Inflammatory macrophage (primary cell): ENCODE measurements around the gene OR5AR1.
A peak's percentile ranks its signal among the peaks of the same experiment; 100 is the strongest.
"Not testable (repeated sequence)": the region's sequence is repeated elsewhere in the genome, so short reads cannot be mapped to it uniquely, and the experiment has no call there.

ENCODE experiments used
- DNase-seq, 2 donors: peaks; one replicate each; pipeline ENCODE4 v3.0.0-alpha.2; 2020 to 2022
- total RNA-seq, 18 experiments: gene quantifications; one replicate each; lab custom pipeline; 2026; ENCODE audit warnings: mixed read lengths in 6 of 18, inconsistent platforms in 2 of 18; lab: John Stamatoyannopoulos, UW

Gene OR5AR1
- total RNA-seq, result 0 to 0.11 (median 0) reads per million in 18 experiments

DNA sequence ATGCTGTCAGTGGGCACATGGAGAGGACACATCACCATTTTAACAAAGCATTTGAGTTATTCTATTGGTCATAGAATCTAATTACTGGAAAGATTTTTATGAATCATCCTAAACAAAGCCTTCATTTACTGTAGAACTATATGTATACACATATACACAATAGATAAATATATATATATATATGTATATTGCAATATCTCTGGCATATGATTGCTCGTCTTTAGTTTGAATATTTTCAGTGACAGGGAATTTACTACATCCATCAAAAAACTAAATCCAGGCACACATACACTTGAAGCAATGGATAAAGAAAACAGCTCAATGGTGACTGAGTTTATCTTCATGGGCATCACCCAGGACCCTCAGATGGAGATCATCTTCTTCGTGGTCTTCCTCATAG, at the start of gene OR5AR1:
Gene OR5AR1, plus strand, starts transcription at position 301 of the 400 bp plus-strand sequence. Its CDS starts 0 bp downstream, at position 301.
- DNase-seq, result no peak

DNA sequence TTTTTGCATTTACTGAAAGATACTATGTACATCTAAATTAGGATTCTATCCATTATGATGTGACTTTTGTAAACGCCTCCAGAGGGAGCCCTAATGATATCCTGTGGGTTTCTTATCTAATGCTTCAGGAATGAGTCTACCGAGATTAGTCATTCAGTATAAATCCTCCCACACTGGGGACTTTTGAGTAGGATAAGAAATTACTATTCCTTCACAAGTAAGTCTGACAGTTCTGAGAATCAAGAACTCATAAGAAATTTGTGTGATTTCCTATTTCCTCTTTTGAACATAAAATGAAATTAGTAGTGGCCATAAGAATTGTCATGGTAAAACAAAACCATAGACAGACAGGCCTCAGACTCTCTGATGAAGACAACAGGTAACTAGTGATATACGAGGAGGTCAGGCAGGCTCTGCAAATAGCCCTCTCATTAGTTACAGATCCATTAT, 38.8 kb upstream of the OR5AR1 start:
- peak; percentile 3 to 5 for DNase-seq

DNA sequence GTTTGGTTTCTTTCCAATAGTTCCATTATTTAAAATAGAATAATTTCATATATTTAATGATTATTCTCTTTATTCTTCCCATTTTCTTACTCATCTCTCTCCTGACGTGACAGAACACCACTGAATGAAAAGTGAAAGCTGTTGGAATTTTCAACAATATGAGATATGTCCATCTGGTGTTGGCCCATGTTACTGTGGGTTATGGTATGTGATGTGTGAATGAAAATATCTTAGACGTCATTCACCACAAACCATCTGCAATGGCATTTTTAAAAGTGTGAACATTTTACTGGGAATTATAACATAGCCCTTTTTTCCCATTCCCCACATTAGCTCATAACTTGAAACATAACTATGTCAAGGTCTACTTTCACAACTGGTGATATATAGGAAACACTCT, 37.5 kb upstream of the OR5AR1 start:
- no peak for DNase-seq

DNA sequence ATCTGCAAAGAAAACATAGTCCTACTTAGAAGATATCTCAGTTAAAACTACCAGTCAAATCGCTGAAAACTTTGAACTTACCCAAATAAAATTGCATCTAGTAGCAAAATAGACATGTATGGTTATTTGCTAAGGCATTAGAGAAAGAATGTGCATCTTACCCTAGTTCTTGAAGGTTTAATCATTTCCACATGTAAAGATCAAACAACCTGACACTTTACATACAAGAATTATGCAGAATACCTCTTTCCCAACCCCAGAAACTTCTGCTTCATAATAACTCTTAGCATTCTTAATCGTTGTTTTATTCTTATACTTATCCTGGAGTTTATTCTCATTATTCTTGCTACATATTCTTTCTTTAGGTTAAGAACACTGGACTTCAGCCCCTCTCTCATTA, 31.2 kb upstream of the OR5AR1 start:
- DNase-seq, result no peak

DNA sequence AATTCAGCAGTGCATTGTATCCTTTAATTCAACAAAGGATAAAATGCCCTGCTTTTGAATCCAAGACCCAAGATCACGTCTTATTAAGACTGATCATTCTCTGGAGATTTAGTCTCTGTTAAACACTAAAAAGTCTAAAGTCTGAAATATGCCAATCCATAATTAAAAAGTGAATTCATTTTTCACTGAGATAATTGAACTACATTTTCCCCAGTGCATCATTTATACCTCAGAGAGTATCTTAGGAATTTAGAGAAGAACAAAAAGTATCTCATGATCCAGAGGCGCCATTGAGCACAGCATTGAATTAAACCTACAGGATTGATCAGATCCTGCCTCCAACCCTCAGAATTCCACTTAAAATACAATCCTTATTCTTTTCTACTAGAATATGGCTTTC, 26.6 kb upstream of the OR5AR1 start:
- no peak for DNase-seq

DNA sequence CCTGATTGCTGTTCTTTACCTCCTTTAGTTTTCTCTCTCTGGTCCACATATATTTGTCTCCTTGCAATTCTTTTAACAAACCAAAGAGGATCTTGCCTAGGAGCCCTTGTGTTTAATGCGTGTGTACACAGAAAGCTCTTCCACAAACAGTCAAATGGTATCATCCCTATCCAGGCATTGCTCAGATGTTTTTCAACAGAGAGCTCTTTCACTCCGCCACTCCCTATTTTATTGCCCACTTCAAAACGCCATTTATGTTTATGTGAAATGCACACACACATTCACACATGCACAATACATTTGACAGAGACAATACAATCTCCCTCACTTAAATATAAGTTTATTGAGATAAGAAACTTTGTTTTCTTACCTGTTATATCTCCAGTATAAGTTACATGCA, 26.0 kb upstream of the OR5AR1 start:
- DNase-seq, result no peak

DNA sequence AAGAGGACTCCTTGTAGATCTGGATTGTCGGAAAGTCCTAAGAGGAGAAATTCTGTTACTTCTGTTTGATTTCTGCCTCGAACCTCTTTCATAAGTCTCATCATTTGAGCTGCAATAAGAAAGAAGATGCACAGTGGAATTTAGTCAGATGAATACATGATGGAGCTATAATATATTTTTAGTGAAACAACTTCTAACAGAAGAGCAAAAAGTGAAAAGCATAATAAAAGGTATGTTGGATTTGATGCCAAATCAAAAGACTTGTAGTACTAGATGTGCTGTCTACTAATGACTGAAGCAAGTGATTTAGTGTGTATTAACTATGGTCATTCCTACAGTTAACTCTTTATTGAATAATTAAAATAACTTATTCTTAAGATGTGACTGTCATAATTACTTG, 21.1 kb upstream of the OR5AR1 start, which contains the start of gene OR5AP2:
Gene OR5AP2, minus strand, starts transcription at position 101 of the 400 bp plus-strand sequence. Its CDS starts 0 bp downstream, at position 101.
- no peak for DNase-seq

DNA sequence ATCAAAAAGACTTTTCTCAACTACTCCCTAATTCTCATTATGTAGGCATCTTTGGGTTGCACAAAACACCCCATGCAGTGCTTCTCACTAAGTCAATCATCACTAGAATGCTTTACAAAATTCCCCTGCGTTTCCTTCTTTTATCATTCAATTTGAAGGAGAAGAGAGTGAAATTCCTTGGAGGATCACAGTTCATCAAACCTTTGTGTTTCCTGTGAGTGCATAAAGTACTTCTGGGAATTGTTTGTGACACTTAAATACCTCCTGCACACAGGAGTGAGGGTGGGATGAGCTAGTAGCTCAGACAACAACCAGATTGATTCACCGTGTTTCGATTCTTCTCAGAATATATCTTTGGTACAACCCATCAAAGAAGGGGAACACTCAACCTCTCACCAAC, 3.7 kb upstream of the OR5AR1 start:
- no peak for DNase-seq

DNA sequence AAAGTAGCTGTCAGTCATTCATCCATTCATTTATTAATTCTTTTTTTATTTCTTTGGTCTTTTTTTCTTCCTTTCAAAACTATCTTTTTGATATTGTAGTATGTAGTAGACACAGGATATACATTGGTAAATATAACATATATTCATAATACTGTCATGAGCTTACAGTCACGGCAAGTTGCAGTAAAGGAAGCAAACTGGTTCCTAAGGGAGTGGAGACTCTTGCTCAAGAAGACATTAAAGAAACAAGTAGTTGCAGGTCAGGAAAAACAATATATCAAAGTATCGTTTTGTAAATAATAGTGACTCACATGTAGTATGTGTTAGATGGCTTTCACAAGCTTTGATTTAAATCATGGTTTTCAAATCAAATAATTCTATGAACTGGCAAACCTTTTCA, 7.5 kb downstream of the OR5AR1 start:
- DNase-seq, result no peak

DNA sequence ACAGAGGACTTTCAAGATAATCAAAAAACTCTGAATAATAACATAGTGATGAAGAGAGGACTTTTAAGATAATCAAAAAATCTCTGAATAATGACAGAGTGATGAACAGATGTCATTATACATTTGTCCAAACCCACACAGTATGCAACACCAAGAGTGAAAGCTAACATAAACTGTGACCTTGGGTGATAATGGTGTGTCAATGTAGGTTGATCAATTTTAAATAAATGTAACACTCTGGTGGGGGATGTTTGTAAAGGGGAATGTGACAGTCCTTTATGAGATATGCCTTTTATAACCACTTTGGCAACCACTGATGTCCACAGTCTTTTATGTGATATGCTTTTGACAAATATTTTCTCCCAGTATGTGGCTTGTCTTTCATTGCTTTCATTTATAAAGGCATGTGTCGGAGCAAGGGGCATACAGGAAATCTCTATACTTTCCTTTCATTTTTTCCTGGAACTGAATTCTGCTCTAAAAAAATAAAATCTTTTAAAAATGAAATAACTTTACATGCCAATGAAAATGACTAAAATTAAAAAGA, 25.1 kb downstream of the OR5AR1 start:
- no peak for DNase-seq

DNA sequence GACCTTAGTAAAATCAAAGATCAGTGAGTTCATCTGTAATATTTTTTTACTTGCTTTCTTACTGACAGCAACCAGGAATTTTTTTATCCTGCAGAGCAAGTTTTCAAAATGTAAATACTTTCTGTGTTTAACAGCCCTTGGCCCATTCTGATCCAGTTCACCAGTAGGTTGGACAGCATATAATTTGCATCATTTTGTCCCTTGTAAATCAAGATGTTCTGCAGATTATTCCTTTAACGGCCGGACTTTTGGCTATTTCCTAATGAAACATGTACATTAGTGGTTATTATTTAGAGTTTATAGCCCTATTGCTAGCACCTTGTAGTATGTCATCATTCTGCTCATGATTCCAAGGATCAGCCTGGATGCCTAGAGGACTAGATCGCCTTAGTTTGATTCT, 27.7 kb downstream of the OR5AR1 start:
- DNase-seq, result not testable (repeated sequence)

DNA sequence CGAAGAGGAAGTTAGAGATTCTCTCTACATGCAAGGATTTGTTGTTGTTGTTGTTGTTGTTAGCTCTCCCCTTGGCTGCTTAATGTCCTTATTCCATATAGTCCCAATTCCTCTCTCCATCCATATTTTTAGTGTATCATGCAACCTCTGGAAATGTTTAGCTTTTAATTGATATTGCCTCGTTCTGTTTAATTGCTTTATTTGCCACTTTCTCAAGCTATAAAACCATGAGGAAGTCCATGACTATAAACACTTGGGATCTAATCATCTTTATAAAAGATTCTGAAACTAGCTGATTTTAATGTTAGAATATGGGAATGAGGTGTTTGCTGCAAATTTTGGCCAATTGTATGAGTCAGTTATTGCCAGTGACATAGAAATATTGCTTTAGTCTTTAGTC, 29.9 kb downstream of the OR5AR1 start:
- DNase-seq, result no peak

DNA sequence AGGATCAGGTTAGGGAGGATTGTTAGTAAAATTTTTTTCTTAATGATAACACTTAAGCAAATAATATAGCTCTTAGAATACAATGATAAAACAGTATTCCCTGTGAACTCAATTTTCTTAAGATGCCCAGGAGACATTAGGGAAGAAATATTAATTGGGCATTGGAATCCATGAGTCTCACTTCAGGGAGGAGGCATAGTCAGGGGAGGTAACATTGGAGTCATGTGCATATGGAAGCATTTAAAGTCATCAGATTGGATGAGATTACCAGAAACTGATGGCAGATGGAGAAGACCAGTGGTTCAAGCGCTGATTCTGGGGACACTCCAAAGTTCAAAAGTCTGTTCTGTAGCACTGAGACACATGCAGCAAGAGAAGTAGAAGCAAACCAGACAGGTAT, 35.3 kb downstream of the OR5AR1 start, which contains the start of gene OR9G1:
Gene OR9G1, plus strand, starts transcription at position 301 of the 400 bp plus-strand sequence. CDS start 1,293 bp downstream, outside the sequence.
- DNase-seq, result no peak

DNA sequence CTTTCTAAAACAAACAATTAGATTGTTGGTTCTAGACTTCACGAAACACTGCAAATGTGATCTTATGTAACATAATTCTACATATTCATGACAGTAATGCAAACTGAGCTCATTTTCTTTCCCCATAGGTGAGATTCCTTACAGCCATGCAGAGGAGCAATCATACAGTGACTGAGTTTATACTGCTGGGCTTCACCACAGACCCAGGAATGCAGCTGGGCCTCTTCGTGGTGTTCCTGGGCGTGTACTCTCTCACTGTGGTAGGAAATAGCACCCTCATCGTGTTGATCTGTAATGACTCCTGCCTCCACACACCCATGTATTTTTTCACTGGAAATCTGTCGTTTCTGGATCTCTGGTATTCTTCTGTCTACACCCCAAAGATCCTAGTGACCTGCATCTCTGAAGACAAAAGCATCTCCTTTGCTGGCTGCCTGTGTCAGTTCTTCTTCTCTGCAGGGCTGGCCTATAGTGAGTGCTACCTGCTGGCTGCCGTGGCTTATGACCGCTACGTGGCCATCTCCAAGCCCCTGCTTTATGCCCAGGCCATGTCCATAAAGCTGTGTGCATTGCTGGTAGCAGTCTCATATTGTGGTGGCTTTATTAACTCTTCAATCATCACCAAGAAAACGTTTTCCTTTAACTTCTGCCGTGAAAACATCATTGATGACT, 36.9 kb downstream of the OR5AR1 start:
- no peak for DNase-seq

DNA sequence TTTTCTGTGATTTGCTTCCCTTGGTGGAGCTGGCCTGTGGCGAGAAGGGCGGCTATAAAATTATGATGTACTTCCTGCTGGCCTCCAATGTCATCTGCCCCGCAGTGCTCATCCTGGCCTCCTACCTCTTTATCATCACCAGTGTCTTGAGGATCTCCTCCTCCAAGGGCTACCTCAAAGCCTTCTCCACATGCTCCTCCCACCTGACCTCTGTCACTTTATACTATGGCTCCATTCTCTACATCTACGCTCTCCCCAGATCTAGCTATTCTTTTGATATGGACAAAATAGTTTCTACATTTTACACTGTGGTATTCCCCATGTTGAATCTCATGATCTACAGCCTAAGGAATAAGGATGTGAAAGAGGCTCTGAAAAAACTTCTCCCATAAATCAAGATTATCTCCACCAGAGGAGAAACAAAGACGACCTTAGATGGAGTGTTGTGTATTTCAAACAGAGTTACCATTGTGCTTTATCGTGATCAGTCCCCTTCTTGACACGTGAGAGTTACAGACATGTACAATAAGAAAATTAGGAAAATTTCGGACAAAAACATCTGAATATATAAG, 37.5 kb downstream of the OR5AR1 start:
- DNase-seq, result no peak

DNA sequence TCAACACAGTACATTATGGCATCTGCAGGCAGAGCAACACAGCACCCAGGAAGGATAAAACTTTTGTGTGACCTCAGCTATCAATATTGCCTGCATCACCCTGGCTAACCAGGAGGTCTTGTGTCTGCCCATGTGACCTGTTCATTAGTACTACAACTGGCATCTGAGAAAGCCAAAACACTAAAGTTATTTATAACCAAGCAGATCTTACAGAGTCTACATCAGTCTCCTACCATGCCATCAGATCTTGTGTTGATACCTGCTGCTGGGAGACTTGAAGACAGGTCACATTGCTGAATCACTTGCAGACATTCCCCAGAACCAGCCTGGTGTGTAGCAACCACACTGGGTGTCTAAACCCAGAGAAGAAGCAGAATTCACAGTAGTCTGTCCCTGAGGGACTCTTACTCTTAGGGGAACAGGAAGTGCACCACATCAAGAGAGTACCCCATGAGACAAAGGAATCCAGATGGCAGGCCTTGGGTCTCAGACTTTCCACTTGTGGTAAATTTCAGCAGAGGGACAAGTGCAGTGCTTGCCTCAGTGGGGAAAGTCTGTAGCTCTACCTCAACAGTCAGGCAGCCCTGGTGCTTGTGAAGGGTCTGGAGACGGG, 42.4 kb downstream of the OR5AR1 start:
- no peak for DNase-seq

DNA sequence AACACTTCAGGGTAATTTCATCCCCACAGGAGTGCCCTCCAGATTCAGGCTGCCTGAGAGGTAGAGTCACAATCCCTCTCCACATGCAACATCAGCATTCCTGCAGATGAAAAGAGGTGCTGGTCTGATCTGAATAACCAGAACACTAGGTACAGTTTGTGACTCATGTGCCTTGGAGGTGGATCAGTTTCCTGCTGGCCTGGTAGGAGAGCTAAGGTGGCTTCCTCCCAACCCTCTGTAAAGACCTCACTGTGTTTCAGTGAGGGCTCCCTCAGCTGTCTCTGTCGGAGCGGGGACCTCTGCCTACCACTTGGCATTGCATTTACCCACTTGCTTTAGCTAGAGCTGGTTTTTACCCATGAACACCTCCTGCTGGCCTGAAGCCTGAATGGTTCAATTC, 43.0 kb downstream of the OR5AR1 start:
- DNase-seq, result no peak

DNA sequence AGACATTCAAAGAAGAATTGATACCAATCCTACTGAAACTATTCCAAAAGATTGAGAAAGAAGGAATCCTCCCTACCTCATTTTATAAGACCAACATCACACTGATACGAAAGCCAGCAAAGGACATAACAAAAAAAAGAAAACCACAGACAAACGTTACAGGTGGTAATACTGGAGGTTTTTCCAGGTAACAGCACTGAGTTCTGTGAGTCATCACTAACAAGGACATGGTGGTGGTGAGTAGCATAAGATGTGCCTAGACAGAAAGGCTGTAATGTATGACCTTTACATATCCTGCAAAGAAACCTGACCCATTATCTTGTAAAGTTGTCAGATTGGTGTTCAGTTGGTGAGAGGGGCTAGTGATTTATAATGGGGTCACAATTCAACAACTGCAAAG, 50.7 kb downstream of the OR5AR1 start:
- DNase-seq, result no peak
